ENCODE results near the gene PTER. TPM values are rescaled to one million over a fixed set of nuclear protein-coding genes. Genes with fewer than 3 reads are reported as not detected.

Gene PTER
- total RNA-seq, 1 donor: 5.6 TPM

GRCh38 chr10:16483241-16483917 is 46.6 kb downstream of the PTER start:
- no peak overlapping the region for H3K4me3 ChIP-seq (ENCODE audit: low read depth, low read length)
- TF ChIP-seq, protein P1, sequence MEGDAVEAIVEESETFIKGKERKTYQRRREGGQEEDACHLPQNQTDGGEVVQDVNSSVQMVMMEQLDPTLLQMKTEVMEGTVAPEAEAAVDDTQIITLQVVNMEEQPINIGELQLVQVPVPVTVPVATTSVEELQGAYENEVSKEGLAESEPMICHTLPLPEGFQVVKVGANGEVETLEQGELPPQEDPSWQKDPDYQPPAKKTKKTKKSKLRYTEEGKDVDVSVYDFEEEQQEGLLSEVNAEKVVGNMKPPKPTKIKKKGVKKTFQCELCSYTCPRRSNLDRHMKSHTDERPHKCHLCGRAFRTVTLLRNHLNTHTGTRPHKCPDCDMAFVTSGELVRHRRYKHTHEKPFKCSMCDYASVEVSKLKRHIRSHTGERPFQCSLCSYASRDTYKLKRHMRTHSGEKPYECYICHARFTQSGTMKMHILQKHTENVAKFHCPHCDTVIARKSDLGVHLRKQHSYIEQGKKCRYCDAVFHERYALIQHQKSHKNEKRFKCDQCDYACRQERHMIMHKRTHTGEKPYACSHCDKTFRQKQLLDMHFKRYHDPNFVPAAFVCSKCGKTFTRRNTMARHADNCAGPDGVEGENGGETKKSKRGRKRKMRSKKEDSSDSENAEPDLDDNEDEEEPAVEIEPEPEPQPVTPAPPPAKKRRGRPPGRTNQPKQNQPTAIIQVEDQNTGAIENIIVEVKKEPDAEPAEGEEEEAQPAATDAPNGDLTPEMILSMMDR (IDR thresholded peaks at IDR 0.05; ENCODE audit: insufficient read depth, low read depth, low read length): no peak
- no peak for DNase-seq (ENCODE audit: low read depth)

GRCh38 chr10:16490511-16490910 is 53.7 kb downstream of the PTER start:
- DNase-seq (ENCODE audit: low read depth): no peak
- TF ChIP-seq, protein P1 (IDR thresholded peaks at IDR 0.05; ENCODE audit: insufficient read depth, low read depth, low read length): no peak
- H3K4me3 ChIP-seq (ENCODE audit: low read depth, low read length): no peak overlapping the region

- H3K4me3 ChIP-seq (ENCODE audit: low read depth, low read length): no peak overlapping the region
- TF ChIP-seq, protein P1 (IDR thresholded peaks at IDR 0.05; ENCODE audit: insufficient read depth, low read depth, low read length): no peak
- no peak for DNase-seq (ENCODE audit: low read depth)
Observed at GRCh38 chr10:16491933-16492332, 55.1 kb downstream of the PTER start.

DNA sequence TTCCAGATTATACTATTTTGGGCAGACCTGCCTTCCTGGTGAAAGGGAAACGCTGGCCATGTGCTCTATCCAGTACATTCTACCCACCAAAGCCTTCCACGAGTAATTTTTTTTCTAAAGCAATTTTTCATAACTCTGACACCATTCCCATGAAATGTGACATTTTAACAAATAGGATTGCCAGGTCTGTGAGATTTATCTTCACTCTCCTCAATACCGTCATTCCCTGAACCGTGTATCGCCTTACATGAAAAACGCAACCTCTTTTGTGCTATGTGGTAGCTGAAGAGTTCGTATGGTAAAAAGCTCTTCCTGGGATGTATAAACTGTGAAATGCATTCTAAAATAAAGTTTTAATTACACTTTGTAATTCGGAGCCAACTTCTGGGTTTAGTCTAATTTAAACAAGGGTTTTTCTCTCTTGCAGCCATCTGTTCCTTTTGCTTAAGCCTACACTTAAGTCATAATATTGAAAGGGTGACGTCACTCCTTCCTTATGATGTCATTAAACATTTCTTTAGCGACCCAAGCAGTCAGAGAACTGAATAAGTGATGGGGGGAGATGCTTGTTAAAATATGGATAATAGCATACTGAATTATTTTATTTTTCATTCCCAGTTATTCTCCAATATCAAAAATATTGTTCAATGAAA is 57.2 kb downstream of the PTER start:
- no peak overlapping the region for H3K4me3 ChIP-seq (ENCODE audit: low read depth, low read length)
- DNase-seq (ENCODE audit: low read depth): no peak
- TF ChIP-seq, protein P1 (IDR thresholded peaks at IDR 0.05; ENCODE audit: insufficient read depth, low read depth, low read length): no peak

DNA sequence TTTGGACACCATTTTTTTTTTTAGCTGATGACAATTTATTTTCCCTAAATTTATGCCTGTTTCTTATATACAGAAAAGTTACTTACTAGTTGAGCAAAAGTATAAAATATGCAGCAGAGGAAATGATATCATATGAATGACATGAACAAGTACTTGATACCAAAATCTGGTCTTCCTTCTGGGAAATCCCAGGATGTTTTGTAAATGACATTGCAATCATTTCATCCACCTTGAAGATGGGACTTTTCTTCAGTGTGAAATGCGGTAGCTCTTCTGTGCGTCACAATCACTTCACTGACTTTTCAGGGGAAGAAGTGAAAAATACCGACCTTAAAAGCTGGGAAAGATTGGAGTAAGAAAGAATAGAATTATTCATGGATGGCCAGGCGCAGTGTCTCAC is 61.1 kb downstream of the PTER start:
- DNase-seq (ENCODE audit: low read depth): no peak
- TF ChIP-seq, protein P1 (IDR thresholded peaks at IDR 0.05; ENCODE audit: insufficient read depth, low read depth, low read length): no peak
- H3K4me3 ChIP-seq (ENCODE audit: low read depth, low read length): no peak overlapping the region

GRCh38 chr10:16505161-16505560 is 68.4 kb downstream of the PTER start:
- H3K4me3 ChIP-seq (ENCODE audit: low read depth, low read length): no peak overlapping the region
- TF ChIP-seq, protein P1 (IDR thresholded peaks at IDR 0.05; ENCODE audit: insufficient read depth, low read depth, low read length): no peak
- no peak for DNase-seq (ENCODE audit: low read depth)
